HepG2 (cell line): ENCODE results near the gene KMT2A. TPM values are rescaled to one million over a fixed set of nuclear protein-coding genes. Genes with fewer than 3 reads are reported as not detected.

Experiments used
- ATM ChIP-seq: fragments of 450-650 bp; IDR thresholded peaks from 2 replicates; pipeline ENCODE4 v1.7.1; 2017; ENCODE audit warnings: mild to moderate bottlenecking, borderline replicate concordance
- BRCA1 ChIP-seq: sonication (generic); formaldehyde crosslinking; IDR thresholded peaks from 2 replicates; pipeline ENCODE4 v1.4.0; 2020; ENCODE audit warnings: missing genetic modification reagents
- CTCF ChIP-seq: sonication (generic); formaldehyde crosslinking; IDR thresholded peaks from 2 replicates; pipeline ENCODE4 v1.5.0; 2020; ENCODE audit warnings: mild to moderate bottlenecking, missing genetic modification reagents, moderate library complexity
- FOXJ3 ChIP-seq: sonication (generic); formaldehyde crosslinking; IDR thresholded peaks from 2 replicates; pipeline ENCODE4 v1.4.0; 2020; ENCODE audit warnings: missing genetic modification reagents, mild to moderate bottlenecking, borderline replicate concordance
- HOXA7 ChIP-seq: sonication (generic); formaldehyde crosslinking; IDR thresholded peaks from 2 replicates; pipeline ENCODE4 v1.8.1; 2022; ENCODE audit warnings: mild to moderate bottlenecking, missing genetic modification reagents, moderate library complexity
- HOXD1 ChIP-seq: sonication (generic); formaldehyde crosslinking; IDR thresholded peaks from 2 replicates; pipeline ENCODE4 v1.5.0; 2020; ENCODE audit warnings: missing genetic modification reagents
- MTA3 ChIP-seq: sonication (generic); formaldehyde crosslinking; IDR thresholded peaks from 2 replicates; pipeline ENCODE4 v1.4.0; 2020; ENCODE audit warnings: missing genetic modification reagents
- NKX3-1 ChIP-seq: sonication (generic); formaldehyde crosslinking; IDR thresholded peaks from 2 replicates; pipeline ENCODE4 v1.5.0; 2020; ENCODE audit warnings: missing genetic modification reagents
- NR2F6 ChIP-seq, 2 experiments: IDR thresholded peaks; 2 replicates each; pipeline ENCODE4 v1.6.1; 2016; ENCODE audit warnings: antibody characterized with exemption in 1 of 2, mild to moderate bottlenecking in 1 of 2
- RERE ChIP-seq: IDR thresholded peaks from 2 replicates; pipeline ENCODE4 v1.6.1; 2016; ENCODE audit warnings: low read depth, missing genetic modification reagents, missing compliant biosample characterization
- TRIM22 ChIP-seq: fragments of 450-650 bp; IDR thresholded peaks from 2 replicates; pipeline ENCODE4 v1.6.1; 2017
- ZBTB20 ChIP-seq: sonication (generic); formaldehyde crosslinking; IDR thresholded peaks from 2 replicates; pipeline ENCODE4 v1.8.1; 2023; ENCODE audit warnings: missing genetic modification reagents, low read depth, mild to moderate bottlenecking, borderline replicate concordance
- ZBTB42 ChIP-seq: sonication (generic); formaldehyde crosslinking; IDR thresholded peaks from 2 replicates; pipeline ENCODE4 v1.5.0; 2020; ENCODE audit warnings: mild to moderate bottlenecking, missing genetic modification reagents
- ZFP82 ChIP-seq: sonication (generic); formaldehyde crosslinking; IDR thresholded peaks from 2 replicates; pipeline ENCODE4 v1.5.1; 2020; ENCODE audit warnings: mild to moderate bottlenecking, missing genetic modification reagents, borderline replicate concordance
- ZFP90 ChIP-seq: sonication (generic); formaldehyde crosslinking; IDR thresholded peaks from 2 replicates; pipeline ENCODE4 v1.8.0; 2022; ENCODE audit warnings: missing genetic modification reagents, mild to moderate bottlenecking, inconsistent platforms, borderline replicate concordance
- ZFY ChIP-seq: sonication (generic); formaldehyde crosslinking; IDR thresholded peaks from 2 replicates; pipeline ENCODE4 v1.4.0; 2020; ENCODE audit warnings: missing genetic modification reagents
- ZNF326 ChIP-seq: sonication (generic); formaldehyde crosslinking; IDR thresholded peaks from 2 replicates; pipeline ENCODE4 v1.4.0; 2020; ENCODE audit warnings: missing genetic modification reagents, borderline replicate concordance
- ZNF563 ChIP-seq: sonication (generic); formaldehyde crosslinking; IDR thresholded peaks from 2 replicates; pipeline ENCODE4 v1.8.0; 2022; ENCODE audit warnings: mild to moderate bottlenecking, moderate library complexity, missing genetic modification reagents
- ZNF660 ChIP-seq: sonication (generic); formaldehyde crosslinking; IDR thresholded peaks from 2 replicates; pipeline ENCODE4 v1.5.1; 2020; ENCODE audit warnings: mild to moderate bottlenecking, low read depth, missing genetic modification reagents, borderline replicate concordance
- ZNF720 ChIP-seq: sonication (generic); formaldehyde crosslinking; IDR thresholded peaks from 2 replicates; pipeline ENCODE4 v1.4.0; 2020; ENCODE audit warnings: missing genetic modification reagents
- ZNF740 ChIP-seq: sonication (generic); formaldehyde crosslinking; IDR thresholded peaks from 2 replicates; pipeline ENCODE4 v1.4.0; 2020; ENCODE audit warnings: missing genetic modification reagents
- ZNF773 ChIP-seq: sonication (generic); formaldehyde crosslinking; IDR thresholded peaks from 2 replicates; pipeline ENCODE4 v1.4.0; 2020; ENCODE audit warnings: missing genetic modification reagents, borderline replicate concordance
- polyA plus RNA-seq, 8 experiments: library from polyadenylated mRNA; depleted of rRNA in 3 of 8; stranded (reverse) in 7 of 8; unstranded in 1 of 8; fragments of >200 nt; fragmentation: Illumina TruSeq in 4 of 8; extraction: Trizol in 4 of 8; gene quantifications; 2 replicates each; pipeline versions ENCODE4 v1.2.1 to v1.2.3, GENCODE V29; 2011 to 2016; ENCODE audit warnings: low read depth in 4 of 8, missing spikeins in 1 of 8, mixed read lengths in 1 of 8; ENCODE audit not compliant: insufficient read depth in 1 of 8
- total RNA-seq, 5 experiments: library from RNA; depleted of rRNA; stranded (reverse); fragments of >200 nt; fragmentation: Illumina TruSeq; extraction: Trizol; gene quantifications; 2 replicates each; pipeline ENCODE4 v1.2.3, GENCODE V29; 2016; ENCODE audit warnings: low read depth in 1 of 5

KMT2A gene
- total and polyA plus RNA-seq, 2 of the 13 experiments (the other 11 are each of a cell fraction or from before 2014, with no cell fraction given), result 12.4 to 20.0 TPM

- TF ChIP-seq HOXA7 (no peak), TRIM22 (no peak), NR2F6 (IDR thresholded peaks at IDR 0.05) (no peak), NR2F6 (CRISPR knock-in tag; IDR thresholded peaks at IDR 0.05) (no peak), ZFP90 (CRISPR knock-in tag) (no peak; the same call in 1 of the 2 replicates), MTA3 (CRISPR knock-in tag) (no peak), ZFP82 (CRISPR knock-in tag) (peak; percentile 68; the same call in 1 of the 2 replicates), ATM (no peak), NKX3-1 (CRISPR knock-in tag) (no peak), ZBTB20 (CRISPR knock-in tag) (no peak; the same call in 1 of the 2 replicates), ZNF563 (peak; percentile 66; the same call in 1 of the 2 replicates), ZNF720 (CRISPR knock-in tag) (no peak), ZNF740 (peak; percentile 98), BRCA1 (CRISPR knock-in tag) (no peak), ZFY (CRISPR knock-in tag) (peak; percentile 71; the same call in 1 of the 2 replicates), ZBTB42 (CRISPR knock-in tag) (no peak), RERE (CRISPR knock-in tag) (no peak), CTCF (no peak), ZNF326 (no peak), HOXD1 (CRISPR knock-in tag) (peak; percentile 49; the same call in 1 of the 2 replicates), ZNF773 (CRISPR knock-in tag) (no peak), FOXJ3 (CRISPR knock-in tag) (no peak), ZNF660 (CRISPR knock-in tag) (no peak)
These were observed at the start of gene KMT2A (continued) for GRCh38 chr11:118435893-118436624.
